DND-41 (cell line): Measurements from ENCODE around the gene NOL9.

Experiments used
- ATAC-seq: fragments of 200-7000 bp; cut with Tn5 transposase; 3 replicates; pipeline ENCODE4 v1.9.1; 2021; ENCODE audit warnings: low read depth; ENCODE audit not compliant: insufficient read depth
- DNase-seq: peaks from one replicate; pipeline ENCODE4 v3.0.0-alpha.2; 2020
- H2AFZ ChIP-seq: 2 replicates; pipeline ENCODE4 v1.6.0; 2012; ENCODE audit warnings: low read depth, low read length
- H3K27ac ChIP-seq: 2 replicates; pipeline ENCODE4 v1.5.1; 2012; ENCODE audit warnings: low read length, inconsistent platforms
- H3K27me3 ChIP-seq: fragments of 200-600 bp; sonication (generic); 2 replicates; pipeline ENCODE4 v1.6.0; 2012; ENCODE audit warnings: low read length, mild to moderate bottlenecking, inconsistent platforms; ENCODE audit not compliant: insufficient read depth, poor library complexity
- H3K36me3 ChIP-seq: 2 replicates; pipeline ENCODE4 v1.5.1; 2012; ENCODE audit warnings: low read length, inconsistent platforms; ENCODE audit not compliant: insufficient read depth
- H3K4me1 ChIP-seq: 2 replicates; pipeline ENCODE4 v1.5.1; 2012; ENCODE audit warnings: mild to moderate bottlenecking, low read length; ENCODE audit not compliant: insufficient read depth
- H3K4me2 ChIP-seq: 2 replicates; pipeline ENCODE4 v1.6.0; 2012; ENCODE audit warnings: mild to moderate bottlenecking, moderate library complexity, low read length, inconsistent platforms; ENCODE audit not compliant: insufficient read depth
- H3K4me3 ChIP-seq, 2 experiments: fragments of 200-600 bp in 1 of 2; shearing (Covaris generic) in 1 of 2; 2 replicates each; pipeline ENCODE4 v1.5.1; 2012 to 2016; ENCODE audit warnings: inconsistent platforms in 2 of 2, low read length in 2 of 2, mild to moderate bottlenecking in 2 of 2, low read depth in 1 of 2, moderate library complexity in 1 of 2
- H3K79me2 ChIP-seq: 2 replicates; pipeline ENCODE4 v1.6.0; 2012; ENCODE audit warnings: low read length, inconsistent platforms; ENCODE audit not compliant: insufficient read depth
- H3K9ac ChIP-seq: 2 replicates; pipeline ENCODE4 v1.6.0; 2012; ENCODE audit warnings: low read depth, mild to moderate bottlenecking, inconsistent platforms, low read length, moderate library complexity
- H3K9me3 ChIP-seq: 2 replicates; pipeline ENCODE4 v1.5.1; 2012; ENCODE audit warnings: low read length, moderate library complexity, mild to moderate bottlenecking, inconsistent platforms; ENCODE audit not compliant: insufficient read depth, severe bottlenecking
- H4K20me1 ChIP-seq: 2 replicates; pipeline ENCODE4 v1.6.0; 2012; ENCODE audit warnings: low read length; ENCODE audit not compliant: insufficient read depth
- CTCF ChIP-seq: IDR thresholded peaks from 2 replicates; pipeline ENCODE4 v1.5.1; 2012; ENCODE audit warnings: borderline replicate concordance, low read length, moderate library complexity, mild to moderate bottlenecking; ENCODE audit not compliant: poor library complexity, severe bottlenecking; ENCODE audit errors: extremely low read depth
- EZH2 ChIP-seq: IDR thresholded peaks from 3 replicates; pipeline ENCODE4 v1.6.1; 2012; ENCODE audit warnings: borderline replicate concordance, low read depth, mild to moderate bottlenecking, moderate library complexity, low read length, inconsistent platforms; ENCODE audit not compliant: severe bottlenecking

NOL9 gene

GRCh38 chr1:6536291-6536690, 18.0 kb downstream of the NOL9 start:
- peaks cover 13% of the 10 kb centered on the region; the same call in 1 of the 2 replicates for H4K20me1 ChIP-seq
- H3K4me2 ChIP-seq, result no peak overlapping the region
- TF ChIP-seq CTCF (no peak), EZH2 (no peak)
- H3K27ac ChIP-seq, result no peak overlapping the region
- no peak overlapping the region for H2AFZ ChIP-seq
- no peak for DNase-seq
- H3K4me1 ChIP-seq, result no peaks in the 10 kb centered on the region
- no peaks in the 10 kb centered on the region for H3K27me3 ChIP-seq
- H3K36me3 ChIP-seq, result peaks cover 71% of the 10 kb centered on the region
- H3K9ac ChIP-seq, result no peak overlapping the region
- no peaks in the 10 kb centered on the region for H3K9me3 ChIP-seq
- no peak for ATAC-seq
- H3K4me3 ChIP-seq, result no peak overlapping the region
- peaks cover 7% of the 10 kb centered on the region for H3K79me2 ChIP-seq

- Histone ChIP-seq H3K9me3 (no peaks in the 10 kb centered on the region), H4K20me1 (peaks cover 17% of the 10 kb centered on the region; the same call in 1 of the 2 replicates), H3K27ac (no peak overlapping the region), H3K4me2 (no peak overlapping the region), H3K4me1 (no peaks in the 10 kb centered on the region), H3K9ac (no peak overlapping the region), H3K27me3 (no peaks in the 10 kb centered on the region), H3K79me2 (peaks cover 7% of the 10 kb centered on the region), H2AFZ (no peak overlapping the region), H3K36me3 (peaks cover 69% of the 10 kb centered on the region), H3K4me3 (no peak overlapping the region)
- ATAC-seq (no peak), DNase-seq (no peak)
- TF ChIP-seq EZH2 (no peak), CTCF (no peak)
Measured at GRCh38 chr1:6535214-6535613, 19.1 kb downstream of the NOL9 start.

GRCh38 chr1:6534248-6534822, 20.0 kb downstream of the NOL9 start:
- Histone ChIP-seq H2AFZ (no peak overlapping the region), H3K27me3 (no peaks in the 10 kb centered on the region), H3K27ac (no peak overlapping the region), H3K4me1 (no peaks in the 10 kb centered on the region), H3K36me3 (peaks cover 65% of the 10 kb centered on the region), H4K20me1 (peaks cover 17% of the 10 kb centered on the region; the same call in 1 of the 2 replicates), H3K4me2 (no peak overlapping the region), H3K9me3 (no peaks in the 10 kb centered on the region), H3K9ac (no peak overlapping the region), H3K4me3 (no peak overlapping the region), H3K79me2 (peaks cover 7% of the 10 kb centered on the region)
- ATAC-seq, result no peak
- TF ChIP-seq EZH2 (no peak), CTCF (no peak)
- DNase-seq, result no peak

GRCh38 chr1:6531996-6532395, 22.3 kb downstream of the NOL9 start:
- Histone ChIP-seq H3K27me3 (no peaks in the 10 kb centered on the region), H3K4me2 (no peak overlapping the region), H2AFZ (no peak overlapping the region), H3K4me1 (no peaks in the 10 kb centered on the region), H3K36me3 (peaks cover 75% of the 10 kb centered on the region), H3K79me2 (peaks cover 5% of the 10 kb centered on the region), H3K9me3 (no peaks in the 10 kb centered on the region), H4K20me1 (peaks cover 17% of the 10 kb centered on the region; the same call in 1 of the 2 replicates), H3K9ac (no peak overlapping the region), H3K4me3 (no peak overlapping the region), H3K27ac (no peak overlapping the region)
- no peak for TF ChIP-seq EZH2
- no peak for TF ChIP-seq CTCF
- DNase-seq, result no peak
- no peak for ATAC-seq
